Lung (tissue), 12 donors: ENCODE measurements around the gene GTF3C5. TPM values are rescaled to one million over a fixed set of nuclear protein-coding genes. Genes with fewer than 3 reads are reported as not detected.
"Not testable (repeated sequence)": the region's sequence is repeated elsewhere in the genome, so short reads cannot be mapped to it uniquely, and the experiment has no call there.

ENCODE experiments used
- ATAC-seq: fragments of 200-7000 bp; cut with Tn5 transposase; one replicate; pipeline ENCODE4 v1.9.1; 2020; ENCODE audit warnings: moderate number of reproducible peaks; ENCODE audit not compliant: insufficient read depth, low FRiP score
- DNase-seq, 3 donors: peaks; one replicate each; pipeline ENCODE4 v3.0.0-alpha.2; 2013 to 2017
- H3K27ac ChIP-seq, 2 donors: one replicate each; pipeline ENCODE4 v1.5.1; 2013; ENCODE audit warnings: mild to moderate bottlenecking in 2 of 2, moderate library complexity in 2 of 2, control low read depth in 1 of 2, inconsistent platforms in 1 of 2, low read depth in 1 of 2, low read length in 1 of 2
- H3K27me3 ChIP-seq, 3 donors: one replicate each; pipeline ENCODE4 v1.5.1; 2013; ENCODE audit warnings: low read length in 2 of 3; ENCODE audit not compliant: control insufficient read depth in 3 of 3, insufficient read depth in 3 of 3
- H3K36me3 ChIP-seq, 4 donors: one replicate each; pipeline ENCODE4 v1.5.1; 2013; ENCODE audit warnings: low read length in 4 of 4, mild to moderate bottlenecking in 1 of 4, moderate library complexity in 1 of 4; ENCODE audit not compliant: control insufficient read depth in 4 of 4, insufficient read depth in 4 of 4
- H3K4me1 ChIP-seq, 5 donors: one replicate each; pipeline ENCODE4 v1.5.1; 2013; ENCODE audit warnings: low read length in 5 of 5, mild to moderate bottlenecking in 2 of 5, moderate library complexity in 1 of 5; ENCODE audit not compliant: control insufficient read depth in 5 of 5, insufficient read depth in 5 of 5
- H3K4me3 ChIP-seq: one replicate; pipeline ENCODE4 v1.5.1; 2013; ENCODE audit warnings: mild to moderate bottlenecking, control low read depth, moderate library complexity
- H3K9ac ChIP-seq, 2 donors: one replicate each; pipeline ENCODE4 v1.5.1; 2013; ENCODE audit warnings: low read length in 2 of 2, control low read depth in 1 of 2; ENCODE audit not compliant: insufficient read depth in 1 of 2
- H3K9me3 ChIP-seq, 4 donors: one replicate each; pipeline ENCODE4 v1.5.1; 2013; ENCODE audit warnings: low read length in 3 of 4, mild to moderate bottlenecking in 1 of 4, moderate library complexity in 1 of 4; ENCODE audit not compliant: control insufficient read depth in 4 of 4, insufficient read depth in 3 of 4
- WGBS, 2 donors: extraction: QIAGEN DNeasy Blood & Tissue Kit; methylation state at CpG; one replicate each; pipeline ENCODE4 v1.1.7; 2013; 5-methylcytosine and 5-hydroxymethylcytosine counted together
- polyA plus RNA-seq, 2 donors: library from polyadenylated mRNA; stranded (reverse); fragments of 200-250 nt; gene quantifications; one replicate each; pipeline ENCODE4 v1.2.1, GENCODE V29; 2013
- total RNA-seq, 2 donors: library from RNA; depleted of rRNA in 1 of 2; stranded (reverse); fragments of >200 nt in 1 of 2; gene quantifications; one replicate each; pipeline ENCODE4 v1.2.1, GENCODE V29; 2014 to 2021
- TF ChIP-seq, protein P1 (sequence below): IDR thresholded peaks from 2 replicates; pipeline ENCODE4 v1.5.1; 2012; ENCODE audit warnings: mild to moderate bottlenecking; ENCODE audit errors: control extremely low read depth, extremely low read depth
- donor health status: control.
- donor health status: control.
- donor health status: Bipolar disorder and iron deficiency.
- donor health status: healthy.
- donor health status: DM: yes; HTN: yes; CAD: no.

The GTF3C5 gene
- total and polyA plus RNA-seq, 4 donors = 41.0 to 60.0 (median 45.5) TPM

DNA sequence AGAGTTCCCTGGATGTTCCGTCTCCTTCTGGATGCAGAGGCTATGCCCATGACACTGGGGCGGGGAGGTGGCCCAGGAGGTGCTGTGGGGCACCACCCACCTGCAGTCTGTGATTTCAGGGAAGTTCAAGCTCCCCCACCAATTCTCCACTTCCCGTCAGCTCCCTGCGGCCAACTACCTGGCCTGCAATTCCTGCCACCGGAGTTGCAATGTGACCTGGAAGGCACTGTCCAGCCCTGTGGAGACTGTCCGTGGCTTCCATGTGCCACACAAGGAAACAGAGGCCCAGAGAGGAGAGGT lies 35.7 kb upstream of the GTF3C5 start:
- H3K9me3 ChIP-seq = peaks cover 0 to 2% (median 0%) of the 10 kb centered on the region in 4 donors
- no peak overlapping the region for H3K4me3 ChIP-seq
- no peak for DNase-seq
- no peak overlapping the region for H3K27ac ChIP-seq
- H3K27me3 ChIP-seq = peaks cover 0 to 2% (median 0%) of the 10 kb centered on the region in 3 donors
- ATAC-seq = no peak
- H3K36me3 ChIP-seq = no peaks in the 10 kb centered on the region
- WGBS, 2 donors = 67 to 85% methylated on average over 6 of the region's 6 CpGs
- H3K4me1 ChIP-seq = peaks cover 0 to 13% (median 0%) of the 10 kb centered on the region in 5 donors
- no peak overlapping the region for H3K9ac ChIP-seq
- TF ChIP-seq, protein P1, sequence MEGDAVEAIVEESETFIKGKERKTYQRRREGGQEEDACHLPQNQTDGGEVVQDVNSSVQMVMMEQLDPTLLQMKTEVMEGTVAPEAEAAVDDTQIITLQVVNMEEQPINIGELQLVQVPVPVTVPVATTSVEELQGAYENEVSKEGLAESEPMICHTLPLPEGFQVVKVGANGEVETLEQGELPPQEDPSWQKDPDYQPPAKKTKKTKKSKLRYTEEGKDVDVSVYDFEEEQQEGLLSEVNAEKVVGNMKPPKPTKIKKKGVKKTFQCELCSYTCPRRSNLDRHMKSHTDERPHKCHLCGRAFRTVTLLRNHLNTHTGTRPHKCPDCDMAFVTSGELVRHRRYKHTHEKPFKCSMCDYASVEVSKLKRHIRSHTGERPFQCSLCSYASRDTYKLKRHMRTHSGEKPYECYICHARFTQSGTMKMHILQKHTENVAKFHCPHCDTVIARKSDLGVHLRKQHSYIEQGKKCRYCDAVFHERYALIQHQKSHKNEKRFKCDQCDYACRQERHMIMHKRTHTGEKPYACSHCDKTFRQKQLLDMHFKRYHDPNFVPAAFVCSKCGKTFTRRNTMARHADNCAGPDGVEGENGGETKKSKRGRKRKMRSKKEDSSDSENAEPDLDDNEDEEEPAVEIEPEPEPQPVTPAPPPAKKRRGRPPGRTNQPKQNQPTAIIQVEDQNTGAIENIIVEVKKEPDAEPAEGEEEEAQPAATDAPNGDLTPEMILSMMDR = no peak

DNA sequence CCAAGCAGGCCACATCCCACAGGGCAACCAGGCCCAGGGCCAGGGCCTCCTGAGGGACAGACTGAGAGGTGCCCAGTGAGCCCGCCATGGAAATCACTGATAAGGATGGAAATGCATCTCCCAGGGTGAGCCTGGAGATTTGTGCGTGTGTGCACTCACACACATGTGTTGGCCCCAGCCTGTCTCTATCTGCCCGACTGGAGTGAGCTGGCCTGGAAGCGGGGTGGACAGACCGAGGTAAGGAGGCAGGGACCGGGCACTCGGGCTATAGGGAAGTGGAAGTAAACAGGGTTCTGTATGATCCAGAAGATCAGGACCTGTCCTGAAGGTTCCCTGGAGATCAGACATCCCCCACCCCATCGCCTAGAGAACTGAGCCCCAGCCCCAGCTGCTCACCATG lies 34.9 kb upstream of the GTF3C5 start:
- H3K36me3 ChIP-seq = no peaks in the 10 kb centered on the region
- H3K9me3 ChIP-seq = no peaks in the 10 kb centered on the region
- H3K4me1 ChIP-seq = peaks cover 0 to 13% (median 0%) of the 10 kb centered on the region in 5 donors
- no peak overlapping the region for H3K27ac ChIP-seq
- H3K27me3 ChIP-seq = peaks cover 0 to 2% (median 0%) of the 10 kb centered on the region in 3 donors
- WGBS, 2 donors = 75 to 79% methylated on average over 8 of the region's 8 CpGs
- TF ChIP-seq, protein P1 = no peak
- no peak overlapping the region for H3K4me3 ChIP-seq
- ATAC-seq (no peak), DNase-seq (no peak)
- H3K9ac ChIP-seq = no peak overlapping the region

DNA sequence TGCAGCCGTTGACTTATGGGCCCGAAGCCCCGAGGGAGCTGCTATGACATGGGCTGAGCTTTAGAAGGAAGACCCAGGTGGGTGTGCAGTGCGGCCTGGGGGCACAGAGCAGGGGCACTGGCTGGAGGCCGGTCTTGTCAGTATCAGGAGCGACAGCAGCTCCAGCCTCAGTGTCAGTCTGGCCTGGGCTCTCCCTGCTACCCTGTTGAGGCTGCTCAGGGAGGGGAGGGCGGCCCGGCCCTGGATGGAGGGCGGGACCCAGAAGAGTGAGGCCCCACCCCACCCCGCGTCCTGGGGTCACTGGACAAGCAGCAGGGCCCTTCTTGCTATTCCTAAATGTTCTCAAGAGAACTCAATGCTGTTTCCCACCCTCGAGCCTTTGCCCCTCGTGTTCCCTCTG lies 34.3 kb upstream of the GTF3C5 start:
- Histone ChIP-seq H3K4me3 (no peak overlapping the region), H3K27ac (no peak overlapping the region), H3K27me3 (peaks cover 0 to 2% (median 0%) of the 10 kb centered on the region in 3 donors), H3K9ac (no peak overlapping the region), H3K36me3 (no peaks in the 10 kb centered on the region), H3K9me3 (no peaks in the 10 kb centered on the region), H3K4me1 (peaks cover 0 to 13% (median 0%) of the 10 kb centered on the region in 5 donors)
- DNase-seq (no peak), ATAC-seq (no peak)
- TF ChIP-seq, protein P1 = no peak
- WGBS, 2 donors = 66 to 75% methylated on average over 13 of the region's 13 CpGs

DNA sequence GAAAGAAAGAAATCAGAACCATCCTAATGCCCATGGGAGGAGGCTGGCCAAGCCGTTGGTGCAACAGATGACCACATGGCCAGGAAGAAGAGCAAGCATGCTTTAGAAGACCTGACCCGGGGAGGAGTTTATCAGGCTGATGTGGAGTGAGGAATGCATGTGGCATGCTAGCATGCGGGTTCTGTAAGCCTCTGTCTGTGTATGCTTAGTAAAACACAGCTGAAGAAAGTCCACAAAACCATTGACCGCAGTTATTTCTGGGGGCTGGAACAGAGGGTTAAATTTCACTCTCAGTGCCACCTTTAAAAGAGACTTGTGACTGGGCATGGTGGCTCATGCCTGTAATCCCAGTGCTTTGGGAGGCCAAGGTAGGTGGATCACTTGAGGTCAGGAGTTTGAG lies 33.2 kb upstream of the GTF3C5 start:
- Histone ChIP-seq H3K9me3 (no peaks in the 10 kb centered on the region), H3K4me1 (peaks cover 0 to 13% (median 0%) of the 10 kb centered on the region in 5 donors), H3K9ac (no peak overlapping the region), H3K27me3 (peaks cover 0 to 2% (median 0%) of the 10 kb centered on the region in 3 donors), H3K27ac (no peak overlapping the region), H3K4me3 (no peak overlapping the region), H3K36me3 (no peaks in the 10 kb centered on the region)
- 50 to 71% methylated on average over 4 of the region's 4 CpGs for WGBS, 2 donors
- TF ChIP-seq, protein P1 = no peak
- ATAC-seq (no peak), DNase-seq (no peak)

DNA sequence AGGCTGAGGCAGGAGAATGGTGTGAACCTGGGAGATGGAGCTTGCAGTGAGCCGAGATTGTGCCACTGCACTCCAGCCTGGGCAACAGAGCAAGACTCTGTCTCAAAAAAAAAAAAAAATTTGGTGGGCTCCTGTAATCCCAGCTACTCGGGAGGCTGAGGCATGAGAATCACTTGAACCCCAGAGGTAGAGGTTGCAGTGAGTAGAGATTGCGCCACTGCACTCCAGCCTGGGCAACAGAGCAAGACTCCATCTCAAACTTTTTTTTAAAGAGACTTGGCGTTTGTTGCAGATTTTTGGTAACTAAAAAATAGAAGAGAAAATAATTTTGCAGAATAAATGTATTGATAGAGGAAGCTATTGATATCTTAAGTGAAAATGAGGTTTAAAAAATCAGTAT lies 32.6 kb upstream of the GTF3C5 start:
- ATAC-seq, H3K4me3 ChIP-seq, H3K9me3 ChIP-seq, DNase-seq, H3K27me3 ChIP-seq, H3K27ac ChIP-seq, H3K9ac ChIP-seq, H3K36me3 ChIP-seq: not testable (repeated sequence)
- 73 to 79% methylated on average over 3 to 4 of the region's 4 CpGs for WGBS, 2 donors
- peaks cover 0 to 13% (median under 1%) of the 10 kb centered on the region in 5 donors for H3K4me1 ChIP-seq
